CD4-positive, alpha-beta memory T cell (primary cell): ENCODE results near the gene PRL. TPM values are rescaled to one million over a fixed set of nuclear protein-coding genes. Genes with fewer than 3 reads are reported as not detected.

ENCODE experiments used
- CTCF ChIA-PET: fragments of 350-600 bp; sonication (Branson Sonifier 250); formaldehyde crosslinking; loops from one replicate; lab custom pipeline; 2021; ENCODE audit warnings: inconsistent platforms; ENCODE audit not compliant: partially characterized antibody; lab: Charles Lee
- POLR2A ChIA-PET: fragments of 350-600 bp; sonication (Branson Sonifier 250); formaldehyde crosslinking; loops from one replicate; lab custom pipeline; 2021; ENCODE audit not compliant: partially characterized antibody; lab: Charles Lee
- DNase-seq, 5 donors: peaks; one replicate each; pipeline versions ENCODE4 v3.0.0 to v3.0.0-alpha.2; 2020 to 2022; ENCODE audit warnings: mixed read lengths in 1 of 5
- H3K27ac ChIP-seq: one replicate; pipeline ENCODE4 v1.7.0; 2013; ENCODE audit warnings: low read depth, low read length
- H3K27me3 ChIP-seq: 2 replicates; pipeline ENCODE4 v1.7.0; 2013; ENCODE audit warnings: mild to moderate bottlenecking, low read length, moderate library complexity; ENCODE audit not compliant: insufficient read depth
- H3K36me3 ChIP-seq: 2 replicates; pipeline ENCODE4 v1.7.0; 2013; ENCODE audit warnings: mild to moderate bottlenecking, low read length, moderate library complexity; ENCODE audit not compliant: insufficient read depth
- H3K4me1 ChIP-seq: 2 replicates; pipeline ENCODE4 v1.7.0; 2013; ENCODE audit warnings: mild to moderate bottlenecking, low read length, moderate library complexity; ENCODE audit not compliant: insufficient read depth
- H3K4me3 ChIP-seq, 2 donors: one replicate each; pipeline ENCODE4 v1.7.0; 2013; ENCODE audit warnings: low read length in 2 of 2, mild to moderate bottlenecking in 1 of 2
- H3K9me3 ChIP-seq, 2 donors: one replicate each; pipeline ENCODE4 v1.7.0; 2013; ENCODE audit warnings: low read length in 2 of 2, control low read depth in 1 of 2; ENCODE audit not compliant: control insufficient read depth in 1 of 2
- H3K27ac Mint-ChIP-seq, 7 donors: one replicate each; pipeline ENCODE4 v1.8.0; 2020 to 2021; ENCODE audit warnings: mixed read lengths in 7 of 7, mild to moderate bottlenecking in 6 of 7, inconsistent platforms in 3 of 7, moderate library complexity in 3 of 7
- H3K27me3 Mint-ChIP-seq, 2 donors: one replicate each; pipeline ENCODE4 v1.8.0; 2020 to 2021; ENCODE audit warnings: mixed read lengths in 2 of 2
- H3K36me3 Mint-ChIP-seq, 2 donors: one replicate each; pipeline ENCODE4 v1.8.0; 2020 to 2021; ENCODE audit warnings: mixed read lengths in 2 of 2, inconsistent platforms in 1 of 2, mild to moderate bottlenecking in 1 of 2
- H3K4me1 Mint-ChIP-seq, 4 donors: one replicate each; pipeline ENCODE4 v1.8.0; 2020 to 2021; ENCODE audit warnings: mixed read lengths in 4 of 4, mild to moderate bottlenecking in 1 of 4
- H3K4me3 Mint-ChIP-seq, 8 donors: one replicate each; pipeline ENCODE4 v1.8.0; 2020 to 2021; ENCODE audit warnings: mixed read lengths in 8 of 8, mild to moderate bottlenecking in 7 of 8, moderate library complexity in 6 of 8, inconsistent platforms in 3 of 8
- H3K9me3 Mint-ChIP-seq, 8 donors: one replicate each; pipeline ENCODE4 v1.8.0; 2020 to 2021; ENCODE audit warnings: mixed read lengths in 8 of 8, mild to moderate bottlenecking in 5 of 8, inconsistent platforms in 3 of 8, moderate library complexity in 1 of 8
- intact Hi-C: fragments of 100-400 bp; cut with micrococcal nuclease; formaldehyde crosslinking; loops from one replicate; pipeline ENCODE4 v1.15.1; 2023
- polyA plus RNA-seq, 2 donors: library from polyadenylated mRNA; unstranded; fragments of 300-500 nt; fragmentation: Illumina TruSeq; gene quantifications; one replicate each; pipeline ENCODE4 v1.2.3, GENCODE V29; 2021
- total RNA-seq, 2 experiments: library from RNA; stranded (reverse); gene quantifications; one replicate each; pipeline ENCODE4 v1.2.3, GENCODE V29; 2021

The PRL gene
- total RNA-seq (not detected), polyA plus RNA-seq (not detected)

- no peak for DNase-seq
- no peaks in the 10 kb centered on the region for H3K27me3 Mint-ChIP-seq
- intact Hi-C loops: no loop called here
These were observed at the start of gene PRL for GRCh38 chr6:22296936-22297335. PRL (minus strand) TSS chr6:22297036; CDS start chr6:22296982, 54 bp downstream.

GRCh38 chr6:22343864-22344263 lies 47.0 kb upstream of the PRL start:
- Histone ChIP-seq H3K27ac (no peak overlapping the region), H3K27me3 (no peaks in the 10 kb centered on the region), H3K9me3 (no peaks in the 10 kb centered on the region), H3K36me3 (no peaks in the 10 kb centered on the region), H3K4me3 (no peak overlapping the region), H3K4me1 (no peaks in the 10 kb centered on the region)
- no peak overlapping the region for H3K4me3 Mint-ChIP-seq
- ChIA-PET CTCF (no interaction called here), POLR2A (no interaction called here)
- no peaks in the 10 kb centered on the region for H3K36me3 Mint-ChIP-seq
- DNase-seq: no peak
- no peak overlapping the region for H3K27ac Mint-ChIP-seq
- H3K27me3 Mint-ChIP-seq: peaks cover 0 to 1% of the 10 kb centered on the region in 2 donors
- intact Hi-C loops: no loop called here
- H3K4me1 Mint-ChIP-seq: no peaks in the 10 kb centered on the region
- peaks cover 0 to 7% (median 2%) of the 10 kb centered on the region in 8 donors for H3K9me3 Mint-ChIP-seq

More at GRCh38 chr6:22296936-22297335, at the start of gene PRL:
- Mint-ChIP-seq H3K27ac (no peak within 1 kb of the TSS), H3K4me3 (no peak within 1 kb of the TSS), H3K4me1 (no peaks in the 10 kb centered on the region), H3K36me3 (no peaks in the 10 kb centered on the region), H3K9me3 (peaks cover 0 to 2% (median under 1%) of the 10 kb centered on the region in 8 donors)
- ChIA-PET CTCF (no interaction called here), POLR2A (no interaction called here)
- Histone ChIP-seq H3K27me3 (no peaks in the 10 kb centered on the region), H3K4me1 (no peaks in the 10 kb centered on the region), H3K4me3 (no peak within 1 kb of the TSS), H3K9me3 (no peaks in the 10 kb centered on the region), H3K27ac (no peak within 1 kb of the TSS), H3K36me3 (no peaks in the 10 kb centered on the region)

DNA sequence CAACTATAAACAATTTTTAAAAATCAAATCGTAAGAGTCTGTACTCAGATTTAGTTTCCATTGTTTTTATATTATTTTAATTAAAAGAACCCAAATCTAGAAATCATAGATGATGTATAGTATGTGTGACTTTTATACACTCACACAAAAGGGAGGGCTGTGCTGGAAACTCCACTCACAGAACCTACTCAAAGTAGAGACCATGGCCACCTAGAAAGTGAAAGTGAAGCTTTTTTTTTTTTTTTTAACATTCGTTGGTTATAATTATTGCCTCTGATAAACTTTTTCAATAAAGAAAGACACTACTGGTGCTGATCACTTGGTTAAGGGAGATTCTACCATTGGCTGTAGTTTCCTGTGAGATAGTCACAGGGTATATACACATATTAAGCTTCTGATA lies 37.9 kb upstream of the PRL start:
- H3K4me3 Mint-ChIP-seq: no peak overlapping the region
- no peak for DNase-seq
- no peaks in the 10 kb centered on the region for H3K9me3 ChIP-seq
- H3K27ac Mint-ChIP-seq: no peak overlapping the region
- ChIA-PET CTCF (no interaction called here), POLR2A (no interaction called here)
- H3K27ac ChIP-seq: no peak overlapping the region
- H3K27me3 Mint-ChIP-seq: no peaks in the 10 kb centered on the region
- no peaks in the 10 kb centered on the region for H3K4me1 Mint-ChIP-seq
- intact Hi-C loops: no loop called here
- H3K27me3 ChIP-seq: no peaks in the 10 kb centered on the region
- no peaks in the 10 kb centered on the region for H3K36me3 Mint-ChIP-seq
- H3K4me3 ChIP-seq: no peak overlapping the region
- H3K36me3 ChIP-seq: no peaks in the 10 kb centered on the region
- H3K4me1 ChIP-seq: no peaks in the 10 kb centered on the region
- H3K9me3 Mint-ChIP-seq: peaks cover 0 to 8% (median under 1%) of the 10 kb centered on the region in 8 donors

- Mint-ChIP-seq H3K4me1 (no peaks in the 10 kb centered on the region), H3K4me3 (no peak overlapping the region), H3K36me3 (no peaks in the 10 kb centered on the region), H3K27me3 (peaks cover 0 to 1% of the 10 kb centered on the region in 2 donors), H3K27ac (no peak overlapping the region), H3K9me3 (peaks cover 0 to 13% (median 3%) of the 10 kb centered on the region in 8 donors)
- intact Hi-C loops: no loop called here
- Histone ChIP-seq H3K27me3 (no peaks in the 10 kb centered on the region), H3K36me3 (no peaks in the 10 kb centered on the region), H3K4me3 (no peak overlapping the region), H3K9me3 (no peaks in the 10 kb centered on the region), H3K4me1 (no peaks in the 10 kb centered on the region), H3K27ac (no peak overlapping the region)
- POLR2A ChIA-PET: no interaction called here
- CTCF ChIA-PET: no interaction called here
- DNase-seq: no peak
These were observed 37.0 kb upstream of the PRL start for GRCh38 chr6:22333802-22334201.

- ChIA-PET CTCF (no interaction called here), POLR2A (no interaction called here)
- H3K27me3 Mint-ChIP-seq: peaks cover 0 to 1% of the 10 kb centered on the region in 2 donors
These were observed 35.9 kb upstream of the PRL start for GRCh38 chr6:22332711-22333110.

GRCh38 chr6:22332216-22332615 lies 35.4 kb upstream of the PRL start:
- H3K36me3 Mint-ChIP-seq: no peaks in the 10 kb centered on the region
- H3K4me3 Mint-ChIP-seq: no peak overlapping the region
- Histone ChIP-seq H3K9me3 (no peaks in the 10 kb centered on the region), H3K36me3 (no peaks in the 10 kb centered on the region), H3K27me3 (no peaks in the 10 kb centered on the region), H3K4me3 (no peak overlapping the region), H3K4me1 (no peaks in the 10 kb centered on the region), H3K27ac (no peak overlapping the region)
- H3K27me3 Mint-ChIP-seq: peaks cover 0 to 1% of the 10 kb centered on the region in 2 donors
- H3K27ac Mint-ChIP-seq: no peak overlapping the region
- H3K9me3 Mint-ChIP-seq: peaks cover 0 to 10% (median 5%) of the 10 kb centered on the region in 8 donors
- CTCF ChIA-PET: no interaction called here
- POLR2A ChIA-PET: no interaction called here
- intact Hi-C loops: no loop called here
- H3K4me1 Mint-ChIP-seq: no peaks in the 10 kb centered on the region
- no peak for DNase-seq

More at GRCh38 chr6:22332711-22333110, 35.9 kb upstream of the PRL start:
- no peaks in the 10 kb centered on the region for H3K4me1 ChIP-seq
- intact Hi-C loops: no loop called here
- no peaks in the 10 kb centered on the region for H3K4me1 Mint-ChIP-seq
- H3K4me3 Mint-ChIP-seq: no peak overlapping the region
- H3K9me3 ChIP-seq: no peaks in the 10 kb centered on the region
- no peaks in the 10 kb centered on the region for H3K36me3 Mint-ChIP-seq
- H3K36me3 ChIP-seq: no peaks in the 10 kb centered on the region
- no peak overlapping the region for H3K4me3 ChIP-seq
- H3K27ac ChIP-seq: no peak overlapping the region
- no peaks in the 10 kb centered on the region for H3K27me3 ChIP-seq
- H3K27ac Mint-ChIP-seq: no peak overlapping the region
- peaks cover 0 to 11% (median 5%) of the 10 kb centered on the region in 8 donors for H3K9me3 Mint-ChIP-seq
- DNase-seq: no peak

DNA sequence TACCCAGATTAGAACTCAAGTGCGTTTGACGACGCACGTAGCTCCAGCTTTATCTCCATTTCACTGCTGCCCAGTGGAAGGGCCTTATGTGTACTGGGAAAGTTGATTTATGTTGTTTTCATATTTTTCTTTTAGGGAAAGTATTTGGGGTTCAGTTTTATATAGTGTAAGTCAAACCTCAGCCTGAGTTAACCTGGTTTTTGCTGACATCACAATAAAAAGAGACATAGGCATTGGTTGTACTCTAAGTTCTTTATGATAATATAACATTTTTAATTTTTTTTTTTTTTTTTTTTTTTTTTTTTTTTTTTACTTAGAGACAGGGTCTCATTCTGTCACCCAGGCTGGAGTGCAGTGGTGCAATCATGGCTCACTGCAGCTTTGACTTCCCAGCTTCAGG lies 34.1 kb upstream of the PRL start:
- Histone ChIP-seq H3K9me3 (no peaks in the 10 kb centered on the region), H3K27ac (no peak overlapping the region), H3K4me3 (no peak overlapping the region), H3K4me1 (no peaks in the 10 kb centered on the region), H3K36me3 (no peaks in the 10 kb centered on the region), H3K27me3 (no peaks in the 10 kb centered on the region)
- Mint-ChIP-seq H3K27ac (no peak overlapping the region), H3K4me3 (no peak overlapping the region), H3K36me3 (no peaks in the 10 kb centered on the region), H3K4me1 (no peaks in the 10 kb centered on the region), H3K27me3 (peaks cover 0 to 1% of the 10 kb centered on the region in 2 donors), H3K9me3 (peaks cover 0 to 14% (median 5%) of the 10 kb centered on the region in 8 donors)
- ChIA-PET CTCF (no interaction called here), POLR2A (no interaction called here)
- no peak for DNase-seq
- intact Hi-C loops: no loop called here

- DNase-seq: no peak
- Mint-ChIP-seq H3K4me3 (no peak overlapping the region), H3K4me1 (no peaks in the 10 kb centered on the region), H3K27me3 (peaks cover 0 to 1% of the 10 kb centered on the region in 2 donors), H3K36me3 (no peaks in the 10 kb centered on the region), H3K9me3 (peaks cover 0 to 14% (median 4%) of the 10 kb centered on the region in 8 donors), H3K27ac (no peak overlapping the region)
- ChIA-PET CTCF (no interaction called here), POLR2A (no interaction called here)
- intact Hi-C loops: no loop called here
- H3K27me3 ChIP-seq: no peaks in the 10 kb centered on the region
- H3K4me1 ChIP-seq: no peaks in the 10 kb centered on the region
- no peak overlapping the region for H3K4me3 ChIP-seq
- H3K36me3 ChIP-seq: no peaks in the 10 kb centered on the region
- no peaks in the 10 kb centered on the region for H3K9me3 ChIP-seq
- H3K27ac ChIP-seq: no peak overlapping the region
These were observed 31.6 kb upstream of the PRL start for GRCh38 chr6:22328474-22328873.
